ENCODE data around the gene REC114.

- TF ChIP-seq EZH2 (IDR thresholded peaks at IDR 0.05; ENCODE audit: low read length) (no peak), CTCF (optimal IDR thresholded peaks at IDR 0.05 in 1 of 3, IDR thresholded peaks at IDR 0.05 in 1 of 3, conservative IDR thresholded peaks at IDR 0.05 in 1 of 3; ENCODE audit: extremely low read depth in 1 of 3, insufficient read depth in 2 of 3, low read length in 3 of 3) (no peak)
Measured at GRCh38 chr15:73600413-73601335, 157.7 kb downstream of the REC114 start.
